ENCODE results near the gene BTAF1.

- TF ChIP-seq CTCF (conservative IDR thresholded peaks at IDR 0.05; ENCODE audit: low read depth, low read length) (no peak), EZH2 (IDR thresholded peaks at IDR 0.05; ENCODE audit: borderline replicate concordance, low read depth, low read length, poor library complexity, severe bottlenecking) (no peak)
Observed at GRCh38 chr10:91931526-91932190, 8.1 kb downstream of the BTAF1 start.
